ENCODE measurements around the gene ZNF502. TPM values are rescaled to one million over a fixed set of nuclear protein-coding genes. Genes with fewer than 3 reads are reported as not detected.

Gene ZNF502
- total RNA-seq, 1 experiment from 2014 or later, result 2.8 TPM

DNA sequence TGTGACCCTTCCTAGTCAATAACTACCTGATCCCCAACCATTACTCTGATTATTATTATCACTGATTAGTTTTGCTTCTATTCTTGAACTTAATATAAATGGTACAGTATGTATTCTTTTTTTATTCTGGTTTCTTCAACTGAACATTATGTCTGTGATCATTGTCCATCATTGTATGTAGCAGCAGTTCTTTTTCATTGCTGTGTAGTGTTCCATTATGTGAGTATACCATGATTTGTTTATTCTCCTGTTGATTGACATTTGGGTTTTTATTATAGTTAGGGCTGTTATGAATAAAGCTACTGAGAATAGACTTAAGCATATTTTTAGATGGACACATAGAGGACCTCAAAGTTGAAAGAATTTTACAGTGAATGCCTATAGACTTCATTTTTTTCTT is 51.8 kb downstream of the ZNF502 start:
- H2AFZ ChIP-seq, result no peak overlapping the region
- H4K20me1 ChIP-seq (ENCODE audit: insufficient read depth), result no peaks in the 10 kb centered on the region
- CTCF ChIA-PET, result no interaction called here
- no peak for DNase-seq
- H3K4me2 ChIP-seq, result no peak overlapping the region
- H3K4me1 ChIP-seq (replicated peaks; ENCODE audit: insufficient read depth), result peaks cover 5% of the 10 kb centered on the region; the same call in 1 of the 2 replicates
- H3K4me3 ChIP-seq, result no peak overlapping the region
- BruUV-seq (replicated peaks), result no TSS peak
- no peak for TF ChIP-seq EZH2 (IDR thresholded peaks at IDR 0.05; ENCODE audit: low read depth)
- TF ChIP-seq, protein P1, sequence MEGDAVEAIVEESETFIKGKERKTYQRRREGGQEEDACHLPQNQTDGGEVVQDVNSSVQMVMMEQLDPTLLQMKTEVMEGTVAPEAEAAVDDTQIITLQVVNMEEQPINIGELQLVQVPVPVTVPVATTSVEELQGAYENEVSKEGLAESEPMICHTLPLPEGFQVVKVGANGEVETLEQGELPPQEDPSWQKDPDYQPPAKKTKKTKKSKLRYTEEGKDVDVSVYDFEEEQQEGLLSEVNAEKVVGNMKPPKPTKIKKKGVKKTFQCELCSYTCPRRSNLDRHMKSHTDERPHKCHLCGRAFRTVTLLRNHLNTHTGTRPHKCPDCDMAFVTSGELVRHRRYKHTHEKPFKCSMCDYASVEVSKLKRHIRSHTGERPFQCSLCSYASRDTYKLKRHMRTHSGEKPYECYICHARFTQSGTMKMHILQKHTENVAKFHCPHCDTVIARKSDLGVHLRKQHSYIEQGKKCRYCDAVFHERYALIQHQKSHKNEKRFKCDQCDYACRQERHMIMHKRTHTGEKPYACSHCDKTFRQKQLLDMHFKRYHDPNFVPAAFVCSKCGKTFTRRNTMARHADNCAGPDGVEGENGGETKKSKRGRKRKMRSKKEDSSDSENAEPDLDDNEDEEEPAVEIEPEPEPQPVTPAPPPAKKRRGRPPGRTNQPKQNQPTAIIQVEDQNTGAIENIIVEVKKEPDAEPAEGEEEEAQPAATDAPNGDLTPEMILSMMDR (conservative IDR thresholded peaks at IDR 0.05), result no peak
- no peaks in the 10 kb centered on the region for H3K27me3 ChIP-seq (ENCODE audit: insufficient read depth, low read depth)
- H3K27ac ChIP-seq, result no peak overlapping the region
- peaks cover 39% of the 10 kb centered on the region for H3K79me2 ChIP-seq (ENCODE audit: low read depth)
- intact Hi-C loops (cut with micrococcal nuclease; ENCODE audit: unreplicated experiment), result no loop called here
- H3K9me2 ChIP-seq (ENCODE audit: insufficient read depth), result no peaks in the 10 kb centered on the region
- H3K9me3 ChIP-seq (ENCODE audit: insufficient read depth, low read depth), result peaks cover 9% of the 10 kb centered on the region
- POLR2A ChIA-PET (ENCODE audit: unreplicated experiment), result no interaction called here
- H3F3A ChIP-seq (ENCODE audit: insufficient read depth, low read depth), result no peaks in the 10 kb centered on the region
- peaks cover 3% of the 10 kb centered on the region; the same call in 1 of the 2 replicates for H3K36me3 ChIP-seq (ENCODE audit: low read depth)

DNA sequence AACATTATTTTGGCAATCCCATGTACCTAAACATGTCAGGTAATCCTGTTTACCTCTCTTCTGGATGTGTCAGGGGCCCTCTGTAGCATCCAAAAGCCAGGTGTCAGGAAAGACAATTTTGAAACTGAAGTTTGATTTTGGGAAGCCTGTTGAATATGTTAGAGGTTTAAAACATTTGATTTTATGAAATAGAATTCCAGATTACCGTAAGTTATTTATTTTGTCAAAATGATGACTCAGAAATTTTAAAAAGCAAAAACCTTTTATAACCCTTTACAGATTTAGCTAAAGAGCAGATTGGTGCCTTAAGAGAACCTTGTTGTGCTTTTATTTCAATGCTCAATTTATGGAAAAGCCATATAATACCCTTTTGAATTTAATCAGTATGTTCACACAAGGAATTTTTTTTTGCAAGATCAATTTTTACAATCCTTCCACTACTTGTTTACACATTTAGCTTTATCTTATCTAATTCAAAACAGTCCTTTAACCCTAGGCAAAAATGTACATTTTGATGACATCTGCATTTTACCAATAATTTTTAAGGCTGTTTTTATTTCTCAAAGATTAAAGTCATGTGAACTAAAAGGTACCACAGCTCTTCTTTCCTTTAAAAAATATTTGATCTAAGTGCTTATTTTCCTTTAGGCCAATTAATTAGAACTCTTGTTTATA is 59.1 kb downstream of the ZNF502 start:
- H3K36me3 ChIP-seq (ENCODE audit: low read depth), result no peaks in the 10 kb centered on the region

DNA sequence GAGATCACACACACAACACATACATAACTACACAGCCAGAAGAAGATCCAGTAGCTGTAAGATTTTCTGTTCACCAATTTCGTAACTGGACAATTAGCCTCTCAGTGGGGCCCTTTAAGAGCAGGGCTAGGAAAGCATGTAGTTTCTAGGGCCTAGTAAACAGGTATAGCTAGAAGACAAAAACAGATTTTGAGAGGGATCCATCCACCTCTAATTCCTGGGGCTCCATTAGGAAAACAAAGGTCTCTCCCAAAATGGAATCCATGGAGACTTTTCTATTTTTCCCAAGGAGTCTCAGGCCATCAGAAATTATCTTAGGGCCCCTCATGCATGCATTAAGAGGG is 59.6 kb downstream of the ZNF502 start:
- Histone ChIP-seq H3K36me3 (ENCODE audit: low read depth) (no peaks in the 10 kb centered on the region), H3F3A (ENCODE audit: insufficient read depth, low read depth) (no peaks in the 10 kb centered on the region), H2AFZ (no peak overlapping the region), H3K27me3 (ENCODE audit: insufficient read depth, low read depth) (no peaks in the 10 kb centered on the region), H3K4me1 (replicated peaks; ENCODE audit: insufficient read depth) (no peaks in the 10 kb centered on the region), H3K9me2 (ENCODE audit: insufficient read depth) (no peaks in the 10 kb centered on the region), H3K9me3 (ENCODE audit: insufficient read depth, low read depth) (0 out of 2 replicates have a peak, but pooled peaks cover 3% of the 10 kb centered on the region), H3K4me2 (no peak overlapping the region), H3K79me2 (ENCODE audit: low read depth) (no peaks in the 10 kb centered on the region), H3K4me3 (no peak overlapping the region), H4K20me1 (ENCODE audit: insufficient read depth) (no peaks in the 10 kb centered on the region), H3K27ac (no peak overlapping the region)
- BruUV-seq (replicated peaks), result no TSS peak
- CTCF ChIA-PET, result no interaction called here
- DNase-seq, result no peak
- intact Hi-C loops (cut with micrococcal nuclease; ENCODE audit: unreplicated experiment), result no loop called here
- TF ChIP-seq, protein P1 (conservative IDR thresholded peaks at IDR 0.05), result no peak
- POLR2A ChIA-PET (ENCODE audit: unreplicated experiment), result no interaction called here

More for the DNA sequence above, 59.1 kb downstream of the ZNF502 start:
- Histone ChIP-seq H3K4me3 (no peak overlapping the region), H3K79me2 (ENCODE audit: low read depth) (no peaks in the 10 kb centered on the region), H3F3A (ENCODE audit: insufficient read depth, low read depth) (no peaks in the 10 kb centered on the region), H2AFZ (no peak overlapping the region), H3K9me2 (ENCODE audit: insufficient read depth) (no peaks in the 10 kb centered on the region), H3K9me3 (ENCODE audit: insufficient read depth, low read depth) (0 out of 2 replicates have a peak, but pooled peaks cover 3% of the 10 kb centered on the region), H3K27ac (no peak overlapping the region), H3K27me3 (ENCODE audit: insufficient read depth, low read depth) (no peaks in the 10 kb centered on the region), H3K4me2 (no peak overlapping the region), H4K20me1 (ENCODE audit: insufficient read depth) (no peaks in the 10 kb centered on the region), H3K4me1 (replicated peaks; ENCODE audit: insufficient read depth) (no peaks in the 10 kb centered on the region)
- TF ChIP-seq EZH2 (IDR thresholded peaks at IDR 0.05; ENCODE audit: low read depth), result no peak
- TF ChIP-seq, protein P1 (conservative IDR thresholded peaks at IDR 0.05), result no peak
- intact Hi-C loops (cut with micrococcal nuclease; ENCODE audit: unreplicated experiment), result no loop called here
- CTCF ChIA-PET, result no interaction called here
- BruUV-seq (replicated peaks), result no TSS peak
- POLR2A ChIA-PET (ENCODE audit: unreplicated experiment), result no interaction called here
- no peak for DNase-seq

Other genes starting within 250 kb of the ZNF502 start
- 15.9 and 20.3 TPM in 2 replicates for gene ZNF445, start 235.0 kb upstream of the ZNF502 start, total RNA-seq (2021)
- 0.83 TPM in 2 replicates for gene ZKSCAN7, start 157.5 kb upstream of the ZNF502 start, total RNA-seq (2021)
- 1.0 and 1.2 TPM in 2 replicates for gene ZNF660, start 127.7 kb upstream of the ZNF502 start, total RNA-seq (2021)
- 7.4 and 9.5 TPM in 2 replicates for gene ZNF197, start 87.6 kb upstream of the ZNF502 start, total RNA-seq (2021)
- 5.4 and 7.0 TPM in 2 replicates for gene ZNF35, start 63.9 kb upstream of the ZNF502 start, total RNA-seq (2021)
- gene ZNF501, start 17.0 kb downstream of the ZNF502 start, total RNA-seq (2021), result 2.6 and 3.9 TPM in 2 replicates
- 17.8 and 34.4 TPM in 2 replicates for gene KIAA1143, start 49.0 kb downstream of the ZNF502 start, total RNA-seq (2021)
- 16.5 and 25.8 TPM in 2 replicates for gene KIF15, start 49.1 kb downstream of the ZNF502 start, total RNA-seq (2021)
- gene TMEM42, start 149.3 kb downstream of the ZNF502 start, total RNA-seq (2021), result 18.2 and 22.4 TPM in 2 replicates
- 0.61 and 0.63 TPM in 2 replicates for gene TGM4, start 161.9 kb downstream of the ZNF502 start, total RNA-seq (2021)